Mesenteric fat pad (tissue), 1 donor: ENCODE measurements around the gene COQ8A. TPM values are rescaled to one million over a fixed set of nuclear protein-coding genes. Genes with fewer than 3 reads are reported as not detected.
"Not testable (repeated sequence)": the region's sequence is repeated elsewhere in the genome, so short reads cannot be mapped to it uniquely, and the experiment has no call there.

Source experiments
- DNase-seq: peaks from one replicate; pipeline ENCODE4 v3.0.0-alpha.2; 2020; ENCODE audit warnings: low spot score
- total RNA-seq: library from RNA; stranded (reverse); fragmentation: NEBNext Ultra II Directional; extraction: Animal tissue kit (Norgen Biotek cat#: 25700); gene quantifications from one replicate; pipeline ENCODE4 v1.2.1, GENCODE V29; 2021
- donor health status: DM: yes; HTN: yes; CAD: no.

Gene COQ8A
- total RNA-seq, 1 donor from 2014 or later = 62.0 TPM

DNA sequence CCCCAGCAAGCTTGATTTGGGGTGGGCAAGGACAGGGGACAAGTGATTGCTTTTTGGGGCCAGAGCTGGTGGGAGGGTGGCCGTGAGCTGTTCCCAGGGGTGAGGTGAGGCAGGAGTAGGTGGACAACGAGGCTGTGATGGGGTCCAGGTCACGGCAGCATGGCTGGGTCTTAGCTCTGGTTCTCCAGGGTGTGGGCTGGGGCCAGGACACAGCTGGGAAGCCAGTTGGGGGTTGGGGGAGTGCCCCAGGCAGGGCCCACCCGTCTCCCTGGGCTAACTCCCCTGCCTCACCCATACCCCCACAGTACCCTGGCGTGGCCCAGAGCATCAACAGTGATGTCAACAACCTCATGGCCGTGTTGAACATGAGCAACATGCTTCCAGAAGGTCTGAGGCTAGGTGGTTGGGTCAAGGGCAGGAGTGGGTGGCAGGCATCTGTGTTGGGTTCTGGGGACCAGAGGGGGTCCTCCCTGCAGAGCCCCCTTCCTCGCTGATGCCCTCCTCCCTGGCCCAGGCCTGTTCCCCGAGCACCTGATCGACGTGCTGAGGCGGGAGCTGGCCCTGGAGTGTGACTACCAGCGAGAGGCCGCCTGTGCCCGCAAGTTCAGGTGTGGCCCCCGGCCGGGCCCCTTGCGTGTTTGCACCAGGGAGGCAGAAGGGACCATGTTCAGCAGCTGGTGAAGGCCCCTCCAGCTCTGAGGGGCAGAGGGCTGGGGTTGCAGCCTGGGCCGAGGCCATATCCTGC, 43.3 kb downstream of the COQ8A start:
- peak; percentile 83 for DNase-seq

DNA sequence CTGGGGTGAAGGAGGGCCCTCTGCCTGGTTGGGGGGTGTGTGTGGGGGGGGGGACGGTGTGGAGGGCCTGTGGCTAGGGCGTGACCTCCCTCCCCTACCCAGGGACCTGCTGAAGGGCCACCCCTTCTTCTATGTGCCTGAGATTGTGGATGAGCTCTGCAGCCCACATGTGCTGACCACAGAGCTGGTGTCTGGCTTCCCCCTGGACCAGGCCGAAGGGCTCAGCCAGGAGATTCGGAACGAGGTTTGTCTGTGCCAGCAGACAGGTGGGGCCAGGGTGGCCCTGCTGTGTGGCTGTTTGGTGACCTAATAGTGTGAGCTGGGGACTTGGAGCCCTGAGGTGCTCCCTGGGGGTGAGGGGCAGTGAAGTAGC, 43.9 kb downstream of the COQ8A start:
- peak; percentile 84 for DNase-seq

DNA sequence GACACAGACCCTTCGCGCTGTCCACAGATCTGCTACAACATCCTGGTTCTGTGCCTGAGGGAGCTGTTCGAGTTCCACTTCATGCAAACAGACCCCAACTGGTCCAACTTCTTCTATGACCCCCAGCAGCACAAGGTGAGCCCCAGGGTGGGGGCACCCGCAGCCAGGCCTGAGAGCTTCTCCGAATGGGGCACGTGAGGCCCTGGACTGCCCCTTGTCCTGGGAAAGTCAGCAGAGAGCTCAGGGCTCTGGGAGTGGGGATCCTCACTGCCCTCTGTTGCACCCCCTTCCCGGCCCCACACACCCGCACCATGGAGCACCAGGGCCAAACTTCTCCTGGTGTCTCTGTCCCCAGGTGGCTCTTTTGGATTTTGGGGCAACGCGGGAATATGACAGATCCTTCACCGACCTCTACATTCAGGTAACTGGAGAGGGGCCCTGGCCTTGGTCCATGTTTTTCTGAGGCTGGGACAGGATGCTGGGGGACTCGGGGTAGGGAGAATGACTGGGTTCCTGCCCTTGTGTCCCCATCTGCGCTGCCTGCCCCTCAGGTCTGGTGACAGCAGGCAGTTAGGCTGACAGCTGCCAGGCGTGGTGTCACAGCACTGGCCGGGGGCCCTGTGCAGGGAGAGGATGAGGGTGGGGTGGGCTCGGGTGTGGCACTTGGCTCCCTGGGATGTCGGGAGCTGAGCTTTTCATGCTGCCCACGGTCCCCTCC, 44.6 kb downstream of the COQ8A start:
- DNase-seq = peak; percentile 71

DNA sequence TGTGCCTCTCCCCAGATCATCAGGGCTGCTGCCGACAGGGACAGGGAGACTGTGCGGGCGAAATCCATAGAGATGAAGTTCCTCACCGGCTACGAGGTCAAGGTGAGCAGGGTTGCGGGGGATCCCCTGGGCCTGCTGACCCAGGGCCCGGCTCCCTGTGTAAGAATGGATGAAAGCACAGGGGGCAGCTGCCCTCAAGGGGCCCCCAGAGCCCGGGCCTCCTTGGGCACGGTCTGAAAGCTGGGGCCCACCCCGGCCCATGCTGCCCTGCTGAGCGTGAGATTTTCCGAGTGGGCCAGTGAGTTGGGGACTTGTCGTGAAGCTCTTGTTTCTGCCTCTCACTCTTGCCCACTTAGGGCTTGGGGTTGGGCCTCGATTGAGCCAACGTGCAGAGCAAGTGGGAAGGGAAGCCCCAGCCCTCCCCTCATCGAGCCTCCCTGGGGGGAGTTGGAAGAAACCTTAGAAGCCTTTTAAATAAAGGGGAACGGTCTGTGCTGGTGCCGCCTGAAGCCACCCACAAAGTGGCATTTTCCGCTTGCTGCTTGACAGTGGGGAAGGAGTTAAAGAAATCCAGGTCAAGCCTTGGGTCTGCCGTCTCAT, 45.2 kb downstream of the COQ8A start:
- no peak for DNase-seq

DNA sequence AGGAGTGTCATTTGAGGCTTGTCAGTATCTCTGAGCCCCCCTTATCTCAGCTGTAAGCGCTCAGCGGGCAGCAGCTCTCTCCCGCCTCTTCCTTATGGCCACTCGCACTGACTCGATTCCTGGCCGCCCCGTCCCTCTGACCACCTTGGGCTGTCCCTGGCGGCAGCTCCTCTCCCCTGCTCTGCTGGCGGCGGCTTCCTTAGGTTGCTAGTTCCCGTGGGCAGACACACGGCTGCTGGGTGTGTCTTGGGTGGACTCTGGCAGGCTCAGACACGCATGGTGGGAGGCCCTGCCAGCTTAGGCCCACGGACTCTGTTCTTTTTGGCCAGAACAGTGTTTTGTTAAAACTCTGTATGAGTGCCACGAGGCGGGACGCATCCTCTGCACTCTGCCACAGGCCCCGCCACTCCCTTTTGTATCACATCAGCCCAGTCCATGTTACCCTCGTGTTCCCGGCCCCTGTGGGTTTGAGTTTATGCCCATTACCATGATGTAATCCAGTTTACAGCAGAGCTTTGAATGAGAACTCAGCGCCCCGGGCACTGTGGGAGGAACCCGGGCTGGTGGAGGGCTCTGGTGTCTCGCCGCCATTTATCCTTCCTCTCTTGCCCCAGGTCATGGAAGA, 45.9 kb downstream of the COQ8A start:
- DNase-seq = no peak

DNA sequence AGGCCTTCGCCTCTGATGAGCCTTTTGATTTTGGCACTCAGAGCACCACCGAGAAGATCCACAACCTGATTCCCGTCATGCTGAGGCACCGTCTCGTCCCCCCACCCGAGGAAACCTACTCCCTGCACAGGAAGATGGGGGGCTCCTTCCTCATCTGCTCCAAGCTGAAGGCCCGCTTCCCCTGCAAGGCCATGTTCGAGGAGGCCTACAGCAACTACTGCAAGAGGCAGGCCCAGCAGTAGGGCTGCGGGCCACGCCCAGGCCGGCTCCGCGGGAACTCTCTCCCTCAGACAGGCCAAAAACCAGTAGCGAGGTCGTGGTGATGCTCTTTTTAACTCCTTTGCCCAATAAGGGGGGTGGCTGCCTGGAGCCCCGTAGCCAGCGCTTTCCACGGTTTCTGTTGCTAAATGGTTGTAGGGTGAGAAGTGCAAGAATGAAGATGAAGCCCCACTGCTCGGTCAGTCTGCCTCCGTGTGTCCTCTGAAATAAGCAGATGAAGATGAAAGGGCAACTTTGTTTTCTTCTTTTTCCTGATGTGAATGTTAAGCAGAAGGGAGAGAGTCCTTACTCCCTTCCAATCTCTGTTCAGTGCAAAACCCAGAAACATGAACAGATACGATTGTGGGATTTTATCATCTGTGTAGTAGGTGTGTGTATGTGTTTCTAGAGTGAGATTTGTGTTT, 46.5 kb downstream of the COQ8A start:
- no peak for DNase-seq

DNA sequence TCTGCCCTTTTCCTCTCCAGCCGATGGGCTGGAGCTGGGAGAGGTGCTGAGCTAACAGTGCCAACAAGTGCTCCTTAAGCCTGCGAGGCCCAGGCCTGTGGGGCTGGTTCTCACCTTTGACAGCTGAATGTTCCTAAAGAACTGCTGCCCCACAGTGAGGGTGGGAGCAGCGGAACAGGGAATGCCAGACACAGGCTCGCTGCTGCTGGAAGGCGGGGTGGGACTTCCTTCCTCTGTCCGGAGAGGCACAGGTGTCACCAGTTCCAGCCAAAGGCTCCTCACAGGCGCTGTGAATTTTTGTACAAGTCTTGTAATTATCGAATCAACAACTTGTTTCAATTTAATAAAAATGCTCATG, 47.1 kb downstream of the COQ8A start:
- no peak for DNase-seq

DNA sequence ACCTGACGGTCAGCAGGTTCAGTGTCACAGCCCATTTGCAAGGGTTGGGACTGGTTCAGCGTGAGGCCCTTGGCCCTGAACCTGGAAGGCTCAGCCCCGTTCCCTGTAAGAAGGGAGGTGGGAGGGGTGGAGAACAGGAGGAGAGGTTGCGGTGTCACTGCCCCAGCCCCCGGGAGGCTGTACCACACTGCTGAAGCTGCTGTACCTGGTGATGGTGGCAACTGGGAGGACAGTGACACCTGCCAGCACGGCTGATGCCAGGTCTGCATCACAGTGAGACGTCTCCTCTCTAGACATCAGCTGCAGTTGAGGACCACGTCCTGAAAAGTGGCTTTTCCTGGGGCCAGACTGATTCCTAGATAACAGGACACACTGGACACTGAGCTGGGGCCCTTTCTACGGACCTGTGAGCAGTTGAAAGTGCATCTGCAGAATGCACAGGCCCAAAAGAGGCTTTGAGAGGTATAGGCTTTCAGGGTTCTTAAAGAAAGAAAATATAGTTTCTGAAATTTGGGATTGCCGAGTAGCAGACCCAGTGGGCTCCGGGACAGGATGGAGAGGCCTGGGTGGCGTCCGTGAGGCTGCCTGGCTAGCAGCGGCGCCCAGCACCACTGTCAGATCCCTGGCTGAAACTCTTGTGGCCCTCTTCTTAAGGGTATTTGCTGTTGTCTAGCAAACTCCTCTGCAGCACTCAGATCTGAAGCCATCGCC, 47.7 kb downstream of the COQ8A start:
- DNase-seq = no peak

DNA sequence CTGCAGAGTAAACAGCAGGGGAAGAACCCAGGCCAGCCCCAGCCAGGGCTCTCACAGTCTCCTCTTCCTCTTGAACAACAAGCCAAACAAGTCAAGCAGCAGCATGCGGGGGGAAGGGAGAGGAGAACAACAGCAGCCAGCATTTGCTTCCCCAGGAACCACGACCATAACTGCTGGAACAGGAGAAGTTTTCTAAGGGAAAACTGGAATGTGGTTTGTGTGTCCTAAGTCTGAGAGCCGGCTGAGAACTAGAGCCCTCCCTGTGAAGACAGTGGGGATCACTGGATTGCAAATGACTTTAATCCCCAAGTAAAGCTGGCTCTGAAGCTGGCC, 48.2 kb downstream of the COQ8A start:
- no peak for DNase-seq

DNA sequence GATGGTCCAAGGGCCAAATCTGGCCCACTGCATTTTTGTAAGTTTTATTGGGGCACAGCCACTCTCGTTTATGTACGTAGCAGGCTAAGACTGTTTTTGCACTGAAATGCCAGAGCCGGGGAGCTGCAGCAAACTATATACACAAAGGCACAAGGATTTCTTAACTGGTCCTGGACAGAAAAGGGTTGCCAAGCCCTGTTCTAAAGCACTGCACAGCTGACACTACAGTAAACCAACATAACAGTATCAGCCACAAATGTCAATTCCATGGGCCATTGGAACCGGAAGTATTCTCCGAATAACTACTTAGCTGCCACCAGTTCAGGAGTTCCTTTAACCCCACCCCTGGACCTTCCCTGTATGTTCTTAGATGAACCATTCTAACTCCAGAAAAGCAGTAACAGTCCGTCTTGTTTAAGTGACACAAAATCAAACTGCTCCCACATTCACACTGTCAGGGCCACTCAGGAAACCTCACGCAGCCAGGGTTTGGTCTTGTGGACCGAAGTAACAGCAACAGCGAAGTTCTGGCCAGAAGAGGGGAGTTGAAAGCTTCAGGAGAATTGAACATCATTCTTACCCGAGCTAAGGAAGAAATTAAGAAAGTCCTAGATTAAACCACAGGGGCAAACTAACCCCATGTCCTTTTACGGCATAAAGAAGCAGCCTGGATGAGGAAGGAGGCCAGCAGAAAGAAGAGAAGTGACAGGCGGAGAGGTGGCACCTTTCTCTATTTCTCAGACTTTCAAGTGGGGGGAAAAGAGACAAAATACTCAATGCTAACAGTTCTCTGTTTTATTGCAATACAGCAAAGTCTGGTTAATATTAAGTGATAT, 49.2 kb downstream of the COQ8A start:
- DNase-seq = no peak

DNA sequence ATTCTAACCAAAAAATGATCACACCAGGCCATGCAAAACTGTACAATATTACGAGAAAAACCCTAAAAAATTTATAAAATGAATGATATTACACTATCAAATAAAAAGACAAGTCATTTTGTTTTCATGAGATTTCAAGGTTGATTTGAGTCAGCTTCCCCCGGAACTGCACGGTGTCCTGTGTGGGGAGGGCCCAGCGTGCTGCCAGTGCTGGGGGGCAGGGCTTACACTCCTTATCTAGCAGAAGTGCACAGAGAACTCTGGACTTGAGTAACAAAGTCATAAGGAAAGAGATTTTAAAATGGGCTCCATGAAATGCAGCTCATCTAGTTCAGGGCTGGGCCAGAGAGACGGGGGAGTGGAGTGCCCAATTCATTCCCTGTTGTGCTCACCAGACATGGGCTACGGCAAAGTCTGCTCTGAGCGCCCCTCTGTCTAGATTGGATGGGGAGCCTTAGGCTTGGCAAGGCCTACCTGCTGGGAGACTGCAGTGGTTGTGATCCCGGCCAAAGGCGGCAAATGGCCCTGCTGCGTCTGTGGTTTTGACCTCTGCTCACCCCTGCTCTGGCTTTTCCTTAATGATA, 50.1 kb downstream of the COQ8A start:
- DNase-seq = no peak

DNA sequence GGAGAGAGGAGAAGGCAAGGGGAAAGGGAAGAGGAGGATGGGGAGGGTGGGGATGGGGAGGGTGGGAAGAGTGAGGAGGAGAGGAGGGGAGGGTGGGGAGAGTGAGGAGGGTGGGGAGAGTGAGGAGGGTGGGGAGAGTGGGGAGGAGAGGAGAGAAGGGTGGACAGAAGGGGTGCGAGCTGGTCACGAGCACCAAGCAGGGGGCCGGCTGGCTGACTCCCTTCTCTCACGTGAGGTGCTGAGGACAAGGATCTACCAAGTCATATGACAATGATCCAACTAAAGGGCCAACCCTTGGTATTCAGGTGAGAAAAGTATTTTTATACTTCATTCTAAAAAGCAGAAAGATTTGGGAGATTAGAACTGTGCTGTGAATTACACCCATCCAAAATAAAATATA, 51.8 kb downstream of the COQ8A start:
- no peak for DNase-seq

DNA sequence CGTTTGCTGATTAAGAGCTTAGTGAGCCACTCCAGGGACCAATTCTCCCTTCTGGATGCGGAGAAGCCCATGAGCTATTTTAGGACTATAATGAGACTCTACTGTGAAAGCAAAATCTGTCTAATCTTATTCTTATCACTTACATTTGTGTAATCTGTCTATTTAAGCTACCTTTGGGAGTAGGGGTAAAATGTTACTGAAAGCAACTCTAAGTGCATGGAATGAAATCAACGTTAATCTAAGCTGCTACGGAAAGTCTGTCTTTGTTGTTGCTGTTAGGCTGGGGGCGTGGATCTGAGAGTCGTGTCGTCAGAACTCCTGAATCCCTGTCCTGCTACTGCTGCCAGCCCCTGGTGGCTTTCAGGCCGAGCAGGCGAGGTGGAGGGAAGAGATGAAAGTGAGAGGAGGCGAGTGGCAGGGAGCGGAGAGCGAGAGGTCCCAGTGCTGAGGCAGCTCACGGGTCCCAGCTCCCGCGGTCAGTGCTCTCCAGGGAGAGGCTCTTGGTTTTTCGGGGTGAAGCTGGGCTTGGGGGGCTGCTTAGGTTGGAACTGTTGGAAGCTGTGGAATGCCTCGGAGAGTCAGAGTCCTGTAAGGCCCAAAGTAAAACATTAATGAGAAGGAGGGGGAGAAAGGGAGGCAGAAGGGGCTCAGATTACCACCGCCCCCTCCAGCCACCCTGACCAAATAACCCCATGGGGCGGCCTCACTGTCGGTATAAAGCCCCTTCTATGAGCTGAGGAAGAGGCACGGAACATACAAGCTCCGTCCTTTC, 53.9 kb downstream of the COQ8A start:
- DNase-seq = no peak

DNA sequence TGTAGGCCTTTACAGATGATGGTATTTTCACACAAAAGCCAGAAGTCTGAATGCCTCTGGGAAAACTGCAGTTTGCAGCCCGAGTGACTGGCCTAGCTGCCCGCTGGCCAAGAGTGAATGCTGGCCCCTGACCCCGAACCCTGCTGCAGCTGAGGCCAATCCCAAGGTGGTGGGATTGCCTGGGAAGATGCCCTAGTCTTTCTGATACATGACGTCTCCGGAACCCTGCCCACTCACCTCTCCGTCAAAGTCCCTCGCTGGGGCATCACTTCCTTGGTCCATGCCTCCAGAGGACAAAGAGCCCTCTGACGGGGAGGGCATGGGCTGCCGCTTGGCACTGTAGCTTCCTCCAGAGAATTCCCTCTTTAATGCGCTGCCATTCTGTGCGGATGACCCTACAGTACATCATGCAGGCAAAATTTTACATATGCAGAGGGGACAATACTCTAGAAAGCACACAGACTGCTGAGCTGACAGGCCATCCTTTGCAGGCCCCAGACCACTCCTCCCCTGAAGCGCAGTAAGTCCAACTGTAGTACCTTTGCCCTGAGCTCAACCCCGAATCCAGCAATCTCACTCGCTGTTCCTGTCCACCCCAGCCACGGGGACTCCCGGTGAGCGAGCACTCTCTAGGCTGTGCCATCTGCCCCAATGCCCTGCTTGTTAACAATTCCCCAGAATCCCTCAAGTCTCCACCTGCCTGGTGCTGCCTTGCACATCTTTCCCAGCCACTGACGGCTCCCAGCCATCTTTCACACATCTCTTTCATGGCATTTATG, 54.7 kb downstream of the COQ8A start:
- DNase-seq = no peak

DNA sequence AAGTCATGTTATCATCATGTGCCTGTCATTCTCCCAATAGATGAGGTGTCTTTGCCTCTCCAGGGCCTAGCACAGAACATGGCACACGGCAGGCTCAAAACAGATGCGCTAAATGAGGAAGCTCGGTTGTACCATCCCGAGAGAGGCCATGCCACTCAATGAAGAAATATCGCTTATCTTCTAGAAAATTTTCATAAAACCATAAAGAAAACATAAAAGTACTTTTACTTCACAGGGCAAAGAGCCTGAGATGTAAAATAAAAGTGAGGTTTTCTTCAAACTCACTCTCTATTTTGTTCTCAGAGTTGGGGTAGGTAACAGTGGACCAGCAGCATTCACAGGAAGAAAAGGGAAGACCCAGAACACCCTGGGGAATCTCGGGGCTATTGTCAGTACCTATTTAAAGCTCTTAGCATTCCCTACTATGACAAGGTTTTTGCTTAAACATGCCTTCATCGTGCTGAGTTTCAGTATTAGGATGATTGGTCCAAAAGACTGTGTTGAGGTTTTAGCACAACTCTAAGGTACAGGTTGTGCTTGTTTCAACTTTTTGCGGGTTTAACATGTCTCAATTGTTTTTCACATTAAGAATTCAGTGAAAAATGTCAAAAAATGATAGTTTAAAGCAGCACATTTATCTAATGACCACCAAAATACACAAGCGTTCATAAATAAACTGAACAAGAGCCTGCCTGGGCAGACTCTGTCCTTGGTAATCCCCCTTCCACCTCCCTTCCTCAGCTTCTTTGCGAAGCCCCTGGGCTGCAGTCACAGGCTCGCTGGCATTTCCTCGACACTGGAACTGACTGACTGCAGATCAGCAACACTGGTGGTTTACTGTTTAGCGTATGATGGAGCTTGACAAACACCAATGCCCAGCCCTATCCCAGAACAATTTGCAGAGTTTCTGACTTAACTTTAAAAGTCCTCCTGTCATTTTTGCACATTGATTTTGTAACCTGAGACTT, 55.6 kb downstream of the COQ8A start:
- no peak for DNase-seq

DNA sequence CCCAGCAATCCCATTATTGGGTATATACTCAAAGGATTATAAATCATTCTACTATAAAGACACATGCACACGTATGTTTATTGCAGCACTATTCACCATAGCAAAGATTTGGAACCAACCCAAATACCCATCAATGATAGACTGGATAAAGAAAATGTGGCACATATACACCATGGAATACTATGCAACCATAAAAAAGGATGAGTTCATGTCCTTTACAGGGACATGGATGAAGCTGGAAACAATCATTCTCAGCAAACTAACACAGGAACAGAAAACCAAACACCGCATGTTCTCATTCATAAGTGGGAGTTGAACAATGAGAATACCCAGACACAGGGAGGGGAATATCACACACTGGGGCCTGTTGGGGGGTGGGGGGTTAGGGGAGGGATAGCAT, 59.5 kb downstream of the COQ8A start:
- not testable (repeated sequence) for DNase-seq

DNA sequence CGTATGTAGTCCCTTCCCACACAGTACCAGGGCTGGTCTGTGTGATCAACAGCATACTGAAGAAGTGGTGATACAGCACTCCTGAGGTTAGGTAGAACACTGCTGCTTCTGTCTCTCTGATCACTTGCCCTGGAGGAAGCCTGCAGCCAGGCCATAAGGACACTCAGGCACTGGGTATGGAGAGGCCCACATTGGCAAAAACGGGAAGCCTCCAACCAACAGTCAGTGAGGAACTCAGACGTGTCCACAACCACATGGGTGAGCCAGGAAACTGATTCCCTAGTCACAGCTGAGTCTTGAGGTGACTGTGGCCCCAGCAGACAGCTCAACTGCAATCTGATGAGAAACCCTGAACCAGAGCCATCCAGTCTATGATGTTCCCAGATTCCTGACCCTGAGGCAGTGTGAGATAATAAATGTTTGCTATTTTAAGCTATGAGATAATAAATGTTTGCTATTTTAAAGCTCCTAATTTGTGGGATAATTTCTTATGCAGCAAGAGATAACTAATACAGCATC, 62.5 kb downstream of the COQ8A start:
- no peak for DNase-seq
